Inferior parietal cortex (tissue), 1 donor: ENCODE data around the gene ADAMTS3.
"Not testable (repeated sequence)": the region's sequence is repeated elsewhere in the genome, so short reads cannot be mapped to it uniquely, and the experiment has no call there.

Experiments used
- DNase-seq: peaks from one replicate; pipeline ENCODE4 v3.0.0-alpha.2; 2016; ENCODE audit errors: extremely low spot score

ADAMTS3 gene

DNA sequence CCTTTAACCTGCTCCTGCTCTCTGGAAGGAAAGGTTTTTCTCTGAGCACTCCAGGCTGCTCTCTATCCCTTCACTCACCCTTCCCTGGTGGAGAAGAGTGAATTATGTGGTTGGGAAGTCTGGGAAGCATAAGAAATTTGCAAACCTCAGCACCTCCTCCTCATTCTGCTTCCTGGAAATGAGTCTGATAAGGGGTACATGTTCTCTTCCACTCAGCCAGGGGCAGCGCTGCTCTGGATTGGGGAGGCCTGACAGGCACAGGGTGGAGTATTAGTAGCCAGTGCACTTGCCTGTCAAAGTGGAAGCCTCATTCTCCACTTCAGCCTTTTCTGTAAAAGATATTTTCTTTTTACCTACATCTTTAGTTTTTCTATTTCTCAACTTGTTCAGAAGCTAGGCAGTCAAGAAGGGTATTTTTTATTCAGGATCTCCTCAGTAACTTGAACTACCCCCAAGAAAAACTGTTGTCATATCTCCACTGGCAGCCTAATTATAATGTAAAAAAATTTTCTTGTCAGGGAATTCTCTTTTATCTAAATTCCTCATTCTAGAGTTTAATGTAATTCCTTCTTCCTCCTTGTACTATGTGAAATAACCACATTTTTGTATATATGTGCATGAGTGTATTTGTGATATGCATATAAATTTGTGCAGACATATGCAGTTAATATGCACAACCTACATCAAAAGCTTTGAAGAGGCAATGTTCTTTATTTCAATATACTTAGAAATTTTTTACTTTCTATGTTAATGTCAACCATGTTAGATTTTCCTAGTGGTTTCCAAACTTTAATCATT is 15.3 kb downstream of the ADAMTS3 start:
- no peak for DNase-seq

DNA sequence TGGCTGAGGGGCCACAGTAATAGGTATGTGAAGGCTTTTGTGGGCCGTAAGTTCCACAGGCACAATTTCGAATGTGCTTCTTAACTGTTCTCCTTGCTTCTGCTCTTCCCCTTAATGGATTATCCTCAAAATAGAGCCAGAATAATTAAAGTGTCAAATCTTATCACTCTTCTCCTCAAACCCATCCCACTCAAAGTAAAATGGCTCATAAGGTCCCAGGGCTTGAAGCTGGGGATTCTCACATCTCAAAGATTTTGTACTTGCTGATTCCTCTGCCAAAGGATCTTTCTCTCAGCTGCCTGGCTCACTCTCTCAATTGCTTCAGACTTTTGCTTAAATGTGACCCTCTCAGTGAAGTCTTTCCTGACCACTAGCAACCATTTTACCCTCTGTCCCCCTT is 16.6 kb downstream of the ADAMTS3 start:
- no peak for DNase-seq

DNA sequence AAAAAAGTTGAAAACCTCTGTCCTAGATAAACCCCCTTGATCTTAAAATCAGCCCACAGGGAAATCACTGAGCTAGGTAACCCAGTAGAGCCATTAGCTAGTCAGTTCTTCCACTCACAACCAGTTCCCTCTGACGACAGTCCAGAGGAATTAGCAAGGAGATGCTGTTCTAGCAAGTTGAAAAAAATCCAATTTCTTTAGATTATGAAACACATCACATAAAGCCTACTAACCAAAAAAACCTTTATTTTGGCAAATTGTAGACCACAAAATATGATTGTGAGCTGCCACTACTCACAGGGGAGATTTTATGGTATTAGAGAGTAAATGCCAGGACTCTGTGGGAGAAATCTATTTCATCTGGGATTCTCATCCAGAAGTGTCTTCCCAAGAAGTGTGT is 22.6 kb downstream of the ADAMTS3 start:
- DNase-seq: no peak

DNA sequence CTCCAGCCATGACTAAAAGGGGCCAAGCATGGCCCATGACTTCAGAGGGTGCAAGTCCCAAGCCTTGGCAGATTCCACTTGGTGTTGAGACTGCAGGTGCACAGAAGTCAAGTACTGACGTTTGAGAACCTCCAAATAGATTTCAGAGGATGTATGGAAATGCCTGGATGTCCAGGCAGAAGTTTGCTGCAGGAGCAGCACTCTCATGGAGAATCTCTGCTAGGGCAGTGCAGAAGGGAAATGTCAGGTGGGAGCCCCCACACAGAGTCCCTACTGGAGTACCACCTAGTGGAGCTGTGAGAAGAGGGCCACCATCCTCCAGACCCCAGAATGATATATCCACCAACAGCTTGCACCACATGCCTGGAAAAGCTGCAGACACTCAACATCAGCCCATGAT is 28.3 kb downstream of the ADAMTS3 start:
- DNase-seq: not testable (repeated sequence)

DNA sequence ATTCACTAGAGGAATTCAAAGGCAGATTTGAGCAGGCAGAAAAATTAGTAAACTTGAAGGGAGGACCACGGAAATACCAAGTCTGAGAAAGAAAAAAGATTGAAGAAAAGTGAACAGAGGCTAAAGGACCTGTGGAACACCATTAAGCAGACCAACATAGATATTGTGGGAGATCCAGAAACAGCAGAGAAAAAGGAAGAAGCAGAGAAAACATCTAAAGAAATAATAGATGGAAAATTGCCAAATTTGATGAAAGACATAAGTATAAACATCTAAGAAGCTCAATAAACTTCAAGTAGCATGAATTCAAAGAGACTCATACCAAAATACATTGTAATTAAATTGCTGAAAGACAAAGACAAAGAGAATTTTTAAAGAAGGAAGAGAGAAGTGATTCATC is 31.0 kb downstream of the ADAMTS3 start:
- DNase-seq: no peak

DNA sequence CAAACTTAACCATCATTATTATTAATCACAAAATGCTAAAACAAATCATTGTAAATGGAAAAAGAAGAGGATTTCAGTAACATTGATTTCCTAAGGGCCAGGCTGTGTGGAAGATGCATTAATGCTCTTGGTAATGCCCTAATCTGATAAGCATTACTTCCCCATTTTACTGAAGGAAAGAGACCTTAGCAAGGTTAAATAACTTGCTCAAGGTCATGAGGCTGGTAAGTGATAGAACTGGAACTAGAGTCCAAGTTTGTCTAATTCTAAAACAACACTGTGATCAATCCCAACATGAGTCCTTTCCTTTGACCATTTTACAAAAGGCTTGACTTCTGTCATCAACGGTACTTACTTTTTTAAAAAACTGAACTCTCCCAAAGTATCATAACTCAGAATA is 32.6 kb downstream of the ADAMTS3 start:
- DNase-seq: no peak

DNA sequence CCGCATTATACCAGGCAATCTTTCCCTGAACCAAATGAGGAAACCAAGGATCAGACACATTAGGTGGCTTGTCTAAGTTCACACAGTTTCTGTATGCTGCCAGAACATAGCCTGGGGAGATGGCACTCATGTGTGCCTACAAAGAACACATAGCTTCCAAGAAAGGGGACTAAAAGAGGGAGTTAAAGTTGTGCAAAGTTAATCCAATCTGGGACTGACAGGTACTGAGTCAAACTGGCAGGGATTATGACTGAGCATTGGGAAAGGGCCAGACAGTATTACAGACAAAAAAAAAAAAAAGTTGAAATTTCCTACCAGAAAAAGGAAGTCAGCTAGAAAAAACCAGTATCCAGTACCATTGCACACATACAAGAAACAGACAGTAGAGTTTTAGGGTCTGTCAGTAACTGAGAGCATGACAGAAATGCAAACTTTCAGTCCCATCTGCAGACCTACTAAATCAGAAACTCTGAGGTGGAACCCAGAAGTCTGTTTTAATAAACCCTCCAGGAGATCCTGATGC is 37.2 kb downstream of the ADAMTS3 start:
- DNase-seq: no peak

DNA sequence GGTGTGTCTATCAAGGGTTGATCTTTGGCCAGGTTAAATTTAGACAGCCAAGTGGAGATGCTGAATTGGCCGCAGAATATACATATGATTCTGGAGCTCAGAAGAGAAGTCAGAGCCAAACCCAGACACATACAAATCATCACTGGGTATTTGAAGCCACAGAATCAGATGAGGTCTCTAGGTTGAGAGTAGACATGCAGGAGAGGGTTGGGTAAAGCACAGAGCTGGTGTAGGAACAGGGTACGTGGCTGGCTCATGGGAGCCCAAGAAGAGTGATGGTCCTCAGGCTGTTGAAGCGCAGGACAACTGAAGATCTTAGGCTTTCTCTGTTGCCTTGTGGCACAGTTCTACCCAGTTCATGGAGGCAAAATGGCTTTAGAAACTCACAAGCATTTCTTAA is 37.7 kb downstream of the ADAMTS3 start:
- no peak for DNase-seq

DNA sequence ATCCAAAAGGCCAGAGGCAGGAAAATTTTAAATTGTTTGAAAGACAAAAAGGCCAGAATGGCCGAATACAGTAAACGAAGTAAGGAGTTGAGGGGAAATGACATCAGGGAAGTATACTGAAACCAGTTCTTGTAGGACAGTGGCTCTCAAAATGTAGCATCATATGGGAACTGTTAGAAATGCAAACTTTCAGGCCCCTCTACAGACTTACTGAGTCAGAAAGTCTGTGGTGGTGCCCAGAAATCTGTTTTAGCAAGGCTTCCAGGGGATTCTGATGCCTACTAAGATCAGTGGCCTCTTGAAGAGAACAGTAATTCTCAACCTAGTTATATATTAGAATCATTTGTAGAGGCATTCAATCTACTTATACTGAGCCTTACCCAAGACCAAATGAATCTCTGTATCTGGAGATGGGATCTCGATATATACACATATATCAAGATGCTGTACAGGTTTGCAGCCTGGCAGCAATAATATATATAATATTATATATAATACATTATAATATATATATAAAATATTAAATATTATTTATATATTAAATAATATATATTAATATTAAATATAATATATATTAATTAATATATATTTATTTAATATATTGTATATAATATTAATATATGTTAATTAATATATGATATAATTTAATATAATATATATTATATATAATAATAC is 39.7 kb downstream of the ADAMTS3 start:
- DNase-seq: no peak

DNA sequence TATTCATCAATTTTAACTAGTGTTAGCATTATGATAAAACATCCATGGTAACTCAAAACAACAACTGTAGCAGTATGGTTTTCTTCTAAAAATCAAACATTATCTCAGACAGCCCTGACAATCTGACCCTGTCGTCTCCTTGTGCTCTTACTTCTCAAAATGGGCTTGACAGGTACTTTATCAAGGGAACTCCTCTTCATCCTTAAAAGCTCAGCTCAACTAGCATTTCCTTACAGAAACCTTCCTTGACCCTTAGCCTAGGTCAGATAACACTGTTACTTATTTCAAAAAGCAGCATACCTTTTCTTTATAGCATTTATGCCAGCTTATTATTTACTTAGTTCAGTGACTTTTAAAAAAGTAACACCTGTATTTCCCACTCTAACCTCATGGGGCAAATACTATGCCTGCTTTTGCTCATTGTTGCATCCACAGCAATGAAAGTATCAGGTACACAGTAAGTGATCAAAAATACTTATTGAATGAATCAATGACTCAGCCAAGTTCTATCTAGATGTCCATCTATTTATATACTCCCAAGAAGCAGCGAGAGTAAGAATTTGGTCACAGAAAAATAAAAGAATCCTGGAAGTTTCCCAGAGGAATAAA is 41.9 kb downstream of the ADAMTS3 start:
- no peak for DNase-seq

DNA sequence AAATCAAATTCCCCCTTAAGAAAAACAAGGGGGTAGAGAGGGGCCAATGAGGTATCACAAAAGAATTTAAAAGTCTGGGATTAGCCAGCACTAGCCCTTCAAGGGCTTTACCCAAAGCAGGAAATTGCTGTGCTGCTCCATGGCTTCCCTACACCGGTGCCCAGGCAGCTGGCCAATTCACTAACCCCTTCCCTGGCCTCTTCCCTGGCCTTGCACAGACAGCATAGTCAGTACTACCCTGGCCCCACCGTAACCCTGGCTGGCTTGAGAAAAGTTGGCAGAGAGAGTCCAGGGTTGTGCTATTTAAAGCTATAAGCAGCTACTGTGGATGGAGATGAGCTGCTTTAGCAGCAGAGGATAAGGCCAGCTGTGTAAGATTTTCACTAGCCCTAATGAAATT is 43.1 kb downstream of the ADAMTS3 start:
- DNase-seq: no peak

DNA sequence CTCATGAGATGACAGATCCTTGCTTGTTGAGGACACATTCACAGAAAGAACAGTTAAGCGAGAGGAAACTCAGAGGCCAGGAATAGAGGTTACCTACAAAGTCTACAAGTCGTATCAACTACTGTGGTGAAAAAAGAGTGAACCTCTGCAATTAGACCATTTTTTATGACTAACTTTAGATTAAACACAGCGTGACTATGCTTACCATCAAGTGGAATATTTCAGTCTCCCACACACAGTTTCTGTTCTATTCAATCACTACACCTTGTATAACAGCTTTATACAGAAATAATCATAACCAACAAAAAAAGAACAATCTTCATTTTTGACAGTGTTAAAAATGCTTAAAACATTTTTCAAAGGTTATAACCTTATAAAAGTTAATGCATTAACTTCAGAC is 46.6 kb downstream of the ADAMTS3 start:
- DNase-seq: no peak

DNA sequence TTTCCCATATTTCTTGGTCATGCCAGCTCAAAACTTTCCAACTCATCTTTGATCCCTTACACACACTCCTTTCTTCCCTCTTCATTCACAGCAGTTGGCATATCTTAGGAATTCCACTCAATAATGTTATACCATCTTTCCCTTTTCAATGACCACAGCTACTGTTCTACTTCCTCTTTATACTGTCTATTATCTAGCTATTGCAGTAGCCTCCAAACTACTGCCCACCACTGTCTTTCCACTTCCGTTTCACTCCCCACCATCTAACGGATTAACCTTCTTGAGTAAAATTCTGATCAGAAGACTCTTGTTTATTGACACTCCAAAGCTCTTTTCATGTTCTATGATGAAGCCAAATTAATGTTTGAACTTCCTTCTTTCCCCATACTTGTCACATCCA is 55.8 kb downstream of the ADAMTS3 start:
- DNase-seq: no peak

DNA sequence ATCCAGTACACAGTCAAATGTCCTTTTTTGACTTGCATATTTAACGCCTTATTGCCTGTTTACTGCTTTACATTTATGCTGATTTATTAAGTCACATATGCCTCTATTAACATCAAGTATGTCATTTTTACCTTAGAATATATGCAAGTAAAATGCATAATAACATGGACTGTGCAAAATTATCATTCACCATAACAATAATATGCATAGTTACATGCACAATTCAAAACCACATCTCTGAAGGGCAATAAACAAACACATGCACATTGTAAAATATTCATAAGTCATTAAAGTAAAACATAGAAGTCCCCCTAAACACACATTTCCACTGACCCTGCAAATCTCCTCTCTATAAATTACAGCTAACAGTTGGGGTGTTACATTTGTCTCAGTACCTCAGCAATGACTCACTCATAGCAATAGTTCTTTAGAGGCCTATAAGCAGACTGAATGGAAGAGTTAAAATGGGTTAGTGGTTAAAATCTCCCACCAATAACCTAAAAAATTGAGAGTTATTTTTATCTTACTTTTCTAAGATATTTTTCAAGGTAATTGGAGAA is 61.1 kb downstream of the ADAMTS3 start:
- DNase-seq: no peak

DNA sequence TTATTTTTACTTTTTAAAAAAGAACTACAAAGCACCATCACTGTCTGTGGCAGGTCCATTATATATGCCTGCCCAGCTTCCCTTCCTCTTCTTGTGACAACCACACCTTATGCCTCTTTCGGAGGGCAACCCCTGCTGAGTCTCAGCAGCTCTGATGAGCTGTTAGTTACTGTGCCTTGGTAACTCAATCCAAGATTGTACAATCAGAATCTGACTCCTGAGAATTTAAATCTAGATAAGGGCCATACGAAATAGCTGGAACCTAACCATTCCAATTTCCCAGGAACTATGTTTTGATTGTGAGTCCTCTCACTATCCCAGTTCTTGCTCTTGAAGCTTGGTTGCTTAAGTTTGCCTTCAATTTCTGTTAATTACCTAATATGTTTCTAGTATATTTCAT is 61.9 kb downstream of the ADAMTS3 start:
- DNase-seq: no peak

DNA sequence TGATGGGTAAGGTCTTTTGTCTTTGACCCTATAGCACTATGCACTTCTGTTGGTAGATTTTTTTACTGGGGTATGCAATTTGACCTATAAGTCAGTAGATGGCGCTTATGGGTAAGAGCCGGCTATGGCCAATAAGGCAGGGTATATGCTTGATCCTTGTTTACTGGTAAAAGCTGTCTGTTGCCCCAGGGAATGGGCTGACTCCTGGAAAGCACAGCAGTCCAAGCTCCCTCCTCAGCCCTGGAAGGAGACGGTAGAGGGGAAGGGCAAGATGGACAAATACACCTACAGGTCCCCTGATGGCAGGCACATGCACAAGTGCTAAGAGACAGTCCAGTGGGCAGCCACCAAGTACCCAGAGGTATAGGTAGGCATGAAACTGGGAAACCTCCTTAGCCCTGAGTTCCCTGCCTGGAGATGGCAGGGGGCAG is 63.7 kb downstream of the ADAMTS3 start:
- DNase-seq: peak; percentile 7

DNA sequence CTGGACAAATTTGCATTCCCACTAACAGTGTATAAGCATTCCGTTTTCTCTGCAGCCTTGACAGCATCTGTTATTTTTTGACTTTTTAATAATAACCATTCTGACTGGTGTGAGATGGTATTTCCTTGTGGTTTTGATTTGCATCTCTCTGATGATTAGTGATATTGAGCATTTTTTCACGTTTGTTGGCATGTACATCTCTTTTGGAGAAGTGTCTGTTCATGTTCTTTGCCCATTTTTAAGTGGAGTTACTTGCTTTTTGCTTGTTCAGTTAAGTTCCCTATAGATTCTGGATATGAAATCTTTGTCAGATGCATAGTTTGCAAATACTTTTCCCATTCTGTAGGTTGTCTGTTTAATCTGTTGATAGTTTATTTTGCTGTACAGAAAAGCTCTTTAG is 68.8 kb downstream of the ADAMTS3 start:
- no peak for DNase-seq

DNA sequence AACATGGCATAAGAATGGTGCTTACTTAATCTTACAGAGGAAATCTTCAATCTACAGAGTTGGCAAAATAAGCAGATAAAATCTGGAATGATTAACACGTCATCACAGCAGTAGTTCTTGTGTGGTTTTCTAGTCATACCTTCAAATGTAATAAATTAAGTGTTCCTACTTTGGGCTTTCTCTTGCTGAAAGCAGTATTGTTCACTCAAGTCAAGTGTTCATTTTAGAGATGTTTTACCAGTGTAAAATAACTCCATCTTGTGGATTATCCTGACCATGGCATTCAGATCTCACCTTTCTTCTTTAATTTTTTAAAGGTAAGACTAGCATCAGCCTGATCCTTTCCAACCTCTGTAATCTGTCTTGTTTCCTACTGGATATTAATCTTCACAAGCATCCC is 72.9 kb downstream of the ADAMTS3 start:
- DNase-seq: no peak

DNA sequence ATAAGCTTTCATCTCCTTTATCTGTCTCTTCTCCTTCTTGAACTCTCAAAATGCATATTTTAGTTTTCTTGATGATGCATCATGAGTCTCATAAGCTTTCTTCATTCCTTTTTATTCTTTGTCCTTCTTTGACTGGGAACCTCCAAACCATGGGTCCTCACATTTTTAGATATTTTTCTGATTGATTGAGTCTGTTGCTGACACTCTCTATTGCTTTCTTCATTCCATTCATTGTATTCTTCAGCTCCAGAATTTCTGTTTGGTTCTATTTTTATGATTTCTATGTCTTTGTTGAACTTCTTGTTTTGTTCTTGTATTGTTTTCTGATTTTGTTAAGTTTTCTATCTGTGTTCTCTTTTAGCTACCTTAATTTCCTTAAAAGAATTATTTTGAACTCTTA is 74.9 kb downstream of the ADAMTS3 start:
- DNase-seq: no peak

DNA sequence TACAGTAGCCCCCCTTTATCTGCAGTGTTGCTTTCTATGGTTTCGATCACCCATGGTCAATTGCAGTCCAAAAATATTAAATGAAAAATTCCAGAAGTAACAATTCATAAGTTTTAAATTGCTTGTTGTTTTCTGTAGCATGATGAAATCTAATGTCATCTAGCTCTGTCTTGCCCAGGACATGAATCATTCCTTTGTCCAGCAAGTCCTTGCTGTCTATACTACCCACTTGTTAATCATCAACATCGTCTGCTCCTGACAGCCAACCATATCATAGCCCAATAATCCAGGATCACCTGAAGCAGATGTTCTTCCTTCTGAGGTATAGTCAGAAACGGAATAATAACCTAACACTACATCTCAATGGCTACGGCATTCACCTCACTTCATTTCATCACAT is 79.8 kb downstream of the ADAMTS3 start:
- no peak for DNase-seq

DNA sequence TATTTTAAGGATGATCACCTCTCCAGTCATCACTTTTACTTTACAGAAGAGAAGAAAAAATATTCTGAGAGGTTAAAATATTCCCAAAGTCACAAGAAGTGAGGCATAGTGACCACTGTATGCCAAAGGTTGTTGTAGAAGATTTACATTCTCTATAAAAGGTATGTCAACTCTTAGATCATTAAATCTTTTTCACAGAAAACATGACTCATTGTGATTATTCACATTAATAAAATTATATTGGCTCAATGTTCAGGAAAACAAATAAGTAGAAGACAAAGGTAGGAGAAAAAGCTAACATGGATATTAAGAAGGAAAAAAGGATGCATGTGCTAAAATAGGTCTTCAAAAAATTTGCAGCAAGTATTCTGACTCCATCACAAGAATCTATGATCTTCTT is 82.0 kb downstream of the ADAMTS3 start:
- no peak for DNase-seq

DNA sequence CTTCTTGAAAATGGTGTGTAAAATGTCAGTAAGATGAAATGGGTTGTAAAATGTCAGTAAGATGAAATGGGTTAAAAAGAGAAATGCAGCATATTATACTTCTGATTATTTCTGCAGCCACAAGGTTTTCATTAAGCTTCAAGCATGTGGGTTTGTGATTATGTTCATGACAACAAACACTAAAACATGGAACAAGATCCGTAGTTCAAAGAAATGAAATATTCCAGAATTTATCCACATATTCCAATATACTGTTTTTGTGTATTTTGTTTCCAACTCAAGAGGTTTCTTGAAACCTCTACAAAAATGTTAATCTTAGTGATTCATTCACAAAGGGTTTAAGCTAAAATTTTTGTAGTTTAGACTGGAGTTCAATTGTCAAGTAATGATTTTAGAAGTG is 84.0 kb downstream of the ADAMTS3 start:
- DNase-seq: no peak
